Spleen (tissue), 11 donors: ENCODE data around the gene MICALL2. TPM values are rescaled to one million over a fixed set of nuclear protein-coding genes. Genes with fewer than 3 reads are reported as not detected.
A peak's percentile ranks its signal among the peaks of the same experiment; 100 is the strongest.

Source experiments
- DNase-seq: peaks from one replicate; pipeline ENCODE4 v3.0.0-alpha.2; 2020
- H3K27ac ChIP-seq, 8 donors: fragments of 200-600 bp; sonication (generic) in 7 of 8; 1 replicate in 4 of 8; 2 replicates in 4 of 8; pipeline versions ENCODE4 v1.5.0 to v1.8.0; 2016 to 2021; ENCODE audit warnings: inconsistent platforms in 4 of 8, mild to moderate bottlenecking in 4 of 8, moderate library complexity in 1 of 8
- H3K27me3 ChIP-seq, 7 donors: fragments of 200-600 bp; sonication (generic) in 6 of 7; replicated peaks in 1 of 7; 1 replicate in 4 of 7; 2 replicates in 3 of 7; pipeline versions ENCODE4 v1.5.0 to v1.8.0; 2016 to 2021; ENCODE audit warnings: inconsistent platforms in 3 of 7, mild to moderate bottlenecking in 1 of 7
- H3K36me3 ChIP-seq, 6 donors: fragments of 200-600 bp; sonication (generic) in 5 of 6; 1 replicate in 4 of 6; 2 replicates in 2 of 6; pipeline versions ENCODE4 v1.5.0 to v1.8.0; 2016 to 2021; ENCODE audit warnings: inconsistent platforms in 2 of 6
- H3K4me1 ChIP-seq, 6 donors: fragments of 200-600 bp; sonication (generic) in 5 of 6; 1 replicate in 3 of 6; 2 replicates in 3 of 6; pipeline versions ENCODE4 v1.5.0 to v1.8.0; 2016 to 2021; ENCODE audit warnings: inconsistent platforms in 3 of 6
- H3K4me3 ChIP-seq, 8 donors: fragments of 200-600 bp; sonication (generic) in 7 of 8; 1 replicate in 4 of 8; 2 replicates in 4 of 8; pipeline versions ENCODE4 v1.5.0 to v1.8.0; 2016 to 2021; ENCODE audit warnings: inconsistent platforms in 4 of 8, mild to moderate bottlenecking in 4 of 8, moderate library complexity in 2 of 8
- H3K9me3 ChIP-seq, 8 donors: fragments of 200-600 bp; sonication (generic) in 7 of 8; 1 replicate in 4 of 8; 2 replicates in 4 of 8; pipeline versions ENCODE4 v1.5.0 to v1.8.0; 2016 to 2021; ENCODE audit warnings: inconsistent platforms in 4 of 8
- POLR2A ChIP-seq, 3 donors: fragments of 450-650 bp; IDR thresholded peaks; one replicate each; pipeline ENCODE4 v1.5.1; 2017; ENCODE audit warnings: antibody characterized with exemption in 3 of 3, mild to moderate bottlenecking in 1 of 3
- POLR2AphosphoS5 ChIP-seq, 3 donors: sonication (generic); formaldehyde crosslinking; IDR thresholded peaks; one replicate each; pipeline ENCODE4 v1.5.1; 2017; ENCODE audit warnings: antibody characterized with exemption in 3 of 3
- WGBS, 5 donors: extraction: QIAGEN DNeasy Blood & Tissue Kit in 3 of 5; methylation state at CpG; one replicate each; pipeline versions ENCODE4 v1.1.5 to v1.1.7; 2013 to 2018; 5-methylcytosine and 5-hydroxymethylcytosine counted together
- intact Hi-C: fragments of 100-400 bp; cut with DNase I; formaldehyde crosslinking; loops from one replicate; pipeline ENCODE4 v1.15.0; 2023; ENCODE audit warnings: low total_unique reads
- polyA plus RNA-seq, 3 donors: library from polyadenylated mRNA; stranded (reverse); fragments of 200-250 nt; gene quantifications; one replicate each; pipeline ENCODE4 v1.2.1, GENCODE V29; 2013
- total RNA-seq, 7 donors: library from RNA; depleted of rRNA in 3 of 7; stranded (reverse); fragments of >200 nt in 3 of 7; fragmentation: NEBNext Ultra II Directional in 4 of 7; extraction: Animal tissue kit (Norgen Biotek cat#: 25700) in 4 of 7; gene quantifications; one replicate each; pipeline versions ENCODE4 v1.1.0 to v1.2.1, GENCODE V29; 2016 to 2021
- TF ChIP-seq, protein P1 (sequence below), 11 experiments: fragments of 200-600 bp in 7 of 11; fragments of 450-650 bp in 4 of 11; sonication (generic) in 4 of 11; IDR thresholded peaks in 8 of 11; conservative IDR thresholded peaks in 3 of 11; 1 replicate in 7 of 11; 2 replicates in 4 of 11; pipeline versions ENCODE4 v1.4.0 to v1.8.0; 2016 to 2021; ENCODE audit warnings: antibody characterized with exemption in 11 of 11, inconsistent platforms in 4 of 11, mild to moderate bottlenecking in 1 of 11
- donor health status: healthy with polysubstance abuse.
- donor health status: DM: no; HTN: no; CAD: no; lungs with moderate emphysema.
- donor health status: DM: no; HTN: no; CAD: no.
- donor health status: Bipolar disorder and iron deficiency.
- donor health status: healthy.
- donor health status: DM: no; HTN: no; CAD: no.
- donor health status: DM: yes; HTN: yes; CAD: no.

The MICALL2 gene
- total and polyA plus RNA-seq, 10 donors, result 36.3 to 361 (median 96.7) TPM

DNA sequence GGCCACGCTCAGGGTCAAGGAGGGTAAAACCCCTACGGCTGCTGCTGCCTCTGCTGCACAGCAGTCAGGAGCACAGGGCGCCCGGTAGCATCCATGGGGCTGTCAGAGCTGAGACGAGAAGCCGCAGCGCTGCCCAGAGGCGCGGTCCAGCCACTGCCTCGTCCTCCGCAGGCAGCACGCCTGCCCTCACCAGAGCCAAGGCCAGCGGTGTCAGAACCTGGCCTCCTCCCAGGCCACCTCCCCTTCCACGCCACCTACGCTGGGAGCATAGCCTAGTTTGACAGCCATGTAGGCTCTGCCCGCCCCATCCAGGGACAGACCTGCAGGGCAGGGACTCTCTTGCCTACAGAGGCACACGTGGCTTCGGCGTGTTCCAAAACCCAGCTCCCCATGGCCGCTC is 28.7 kb upstream of the MICALL2 start:
- no peaks in the 10 kb centered on the region for H3K27me3 ChIP-seq
- peaks cover 0 to 100% (median 98%) of the 10 kb centered on the region in 6 donors for H3K36me3 ChIP-seq
- H3K9me3 ChIP-seq, result no peaks in the 10 kb centered on the region
- DNase-seq, result no peak
- intact Hi-C loops, result no loop called here
- no peak overlapping the region for H3K4me3 ChIP-seq
- 86 to 96% (median 92%) methylated on average over 12 to 20 of the region's 20 CpGs for WGBS, 5 donors
- no peaks in the 10 kb centered on the region for H3K4me1 ChIP-seq
- no peak overlapping the region for H3K27ac ChIP-seq
- TF ChIP-seq POLR2A (IDR thresholded peaks at IDR 0.05) (no peak), POLR2AphosphoS5 (IDR thresholded peaks at IDR 0.05) (no peak)
- TF ChIP-seq, protein P1, sequence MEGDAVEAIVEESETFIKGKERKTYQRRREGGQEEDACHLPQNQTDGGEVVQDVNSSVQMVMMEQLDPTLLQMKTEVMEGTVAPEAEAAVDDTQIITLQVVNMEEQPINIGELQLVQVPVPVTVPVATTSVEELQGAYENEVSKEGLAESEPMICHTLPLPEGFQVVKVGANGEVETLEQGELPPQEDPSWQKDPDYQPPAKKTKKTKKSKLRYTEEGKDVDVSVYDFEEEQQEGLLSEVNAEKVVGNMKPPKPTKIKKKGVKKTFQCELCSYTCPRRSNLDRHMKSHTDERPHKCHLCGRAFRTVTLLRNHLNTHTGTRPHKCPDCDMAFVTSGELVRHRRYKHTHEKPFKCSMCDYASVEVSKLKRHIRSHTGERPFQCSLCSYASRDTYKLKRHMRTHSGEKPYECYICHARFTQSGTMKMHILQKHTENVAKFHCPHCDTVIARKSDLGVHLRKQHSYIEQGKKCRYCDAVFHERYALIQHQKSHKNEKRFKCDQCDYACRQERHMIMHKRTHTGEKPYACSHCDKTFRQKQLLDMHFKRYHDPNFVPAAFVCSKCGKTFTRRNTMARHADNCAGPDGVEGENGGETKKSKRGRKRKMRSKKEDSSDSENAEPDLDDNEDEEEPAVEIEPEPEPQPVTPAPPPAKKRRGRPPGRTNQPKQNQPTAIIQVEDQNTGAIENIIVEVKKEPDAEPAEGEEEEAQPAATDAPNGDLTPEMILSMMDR (IDR thresholded peaks at IDR 0.05 in 8 of 11, conservative IDR thresholded peaks at IDR 0.05 in 3 of 11), result no peak

DNA sequence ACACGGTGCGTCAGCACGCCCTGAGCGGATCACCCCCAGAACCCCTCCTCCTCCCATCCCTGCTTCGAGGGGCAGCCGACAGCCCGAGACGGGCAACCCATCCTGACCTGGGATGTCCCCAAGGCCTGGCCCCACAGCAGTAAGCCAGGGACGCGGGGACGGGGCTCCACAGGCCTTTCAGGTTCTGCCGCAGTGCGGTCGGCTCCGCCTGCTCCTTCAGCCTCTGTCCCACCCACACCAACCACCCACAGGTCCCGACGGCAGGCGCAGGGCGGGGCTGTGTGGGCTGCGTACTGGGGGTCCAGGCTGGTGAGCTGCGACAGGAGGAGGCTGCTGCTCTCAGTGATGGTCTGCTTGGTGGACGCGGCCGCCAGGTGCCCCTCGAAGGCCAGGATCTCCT is 28.2 kb upstream of the MICALL2 start:
- Histone ChIP-seq H3K27me3 (no peaks in the 10 kb centered on the region), H3K27ac (no peak overlapping the region), H3K4me1 (no peaks in the 10 kb centered on the region), H3K4me3 (no peak overlapping the region), H3K9me3 (no peaks in the 10 kb centered on the region), H3K36me3 (peaks cover under 1 to 100% (median 100%) of the 10 kb centered on the region in 6 donors)
- 89 to 98% (median 93%) methylated on average over 14 to 25 of the region's 25 CpGs for WGBS, 5 donors
- TF ChIP-seq POLR2A (IDR thresholded peaks at IDR 0.05), result no peak
- TF ChIP-seq, protein P1 (IDR thresholded peaks at IDR 0.05 in 8 of 11, conservative IDR thresholded peaks at IDR 0.05 in 3 of 11), result no peak
- peak in 1 of 3 donors; percentile 42 for TF ChIP-seq POLR2AphosphoS5 (IDR thresholded peaks at IDR 0.05)
- DNase-seq, result no peak
- intact Hi-C loops, result no loop called here

DNA sequence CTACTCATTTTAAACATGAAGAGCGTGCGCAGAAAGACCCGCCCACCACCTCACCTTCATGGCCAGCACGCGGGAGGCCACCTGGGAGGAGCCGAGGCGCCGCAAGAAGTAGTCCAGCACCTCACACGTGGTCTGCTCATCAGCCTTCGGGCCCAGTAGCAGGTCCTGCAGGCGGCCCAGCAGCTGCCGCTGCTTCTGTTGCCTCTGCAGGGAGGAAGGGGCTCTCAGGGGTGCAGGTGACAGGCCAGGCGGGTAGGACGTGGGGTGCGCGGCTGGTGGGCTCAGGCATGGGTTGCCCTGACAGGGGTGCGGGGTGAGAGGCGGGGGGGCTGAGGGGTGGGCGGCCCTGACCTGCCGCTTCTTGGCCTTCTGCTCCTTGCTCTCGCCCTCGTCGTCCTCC is 27.3 kb upstream of the MICALL2 start:
- 89 to 97% (median 93%) methylated on average over 18 to 23 of the region's 23 CpGs for WGBS, 5 donors
- no peak for TF ChIP-seq POLR2AphosphoS5 (IDR thresholded peaks at IDR 0.05)
- TF ChIP-seq, protein P1 (IDR thresholded peaks at IDR 0.05 in 8 of 11, conservative IDR thresholded peaks at IDR 0.05 in 3 of 11), result no peak
- TF ChIP-seq POLR2A (IDR thresholded peaks at IDR 0.05), result no peak
- H3K27ac ChIP-seq, result no peak overlapping the region
- no peak for DNase-seq
- intact Hi-C loops, result no loop called here
- no peaks in the 10 kb centered on the region for H3K4me1 ChIP-seq
- no peaks in the 10 kb centered on the region for H3K9me3 ChIP-seq
- H3K4me3 ChIP-seq, result no peak overlapping the region
- peaks cover 2 to 100% (median 100%) of the 10 kb centered on the region in 6 donors for H3K36me3 ChIP-seq
- no peaks in the 10 kb centered on the region for H3K27me3 ChIP-seq

DNA sequence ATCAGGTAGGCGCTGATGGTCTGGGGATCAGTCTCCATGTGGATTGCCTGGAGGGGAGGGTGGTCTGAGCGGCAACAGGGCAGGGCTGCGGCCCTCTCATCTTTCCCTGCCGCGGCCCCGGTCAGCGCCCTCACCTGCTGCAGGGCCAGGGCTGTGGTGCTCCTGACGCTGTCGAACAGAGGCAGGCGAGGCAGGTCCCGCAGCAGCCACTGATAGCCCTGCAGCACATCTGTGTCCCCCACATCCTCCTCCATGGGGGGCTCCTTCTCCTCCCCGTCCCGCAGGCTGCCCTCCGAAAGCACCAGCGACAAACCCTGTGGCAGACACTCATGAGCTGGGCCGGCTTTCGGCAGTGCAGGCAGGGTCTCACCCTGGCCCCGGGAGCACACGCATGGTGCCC is 25.9 kb upstream of the MICALL2 start:
- TF ChIP-seq POLR2AphosphoS5 (IDR thresholded peaks at IDR 0.05), result peak in 1 of 3 donors; percentile 6
- TF ChIP-seq POLR2A (IDR thresholded peaks at IDR 0.05), result no peak
- DNase-seq, result no peak

DNA sequence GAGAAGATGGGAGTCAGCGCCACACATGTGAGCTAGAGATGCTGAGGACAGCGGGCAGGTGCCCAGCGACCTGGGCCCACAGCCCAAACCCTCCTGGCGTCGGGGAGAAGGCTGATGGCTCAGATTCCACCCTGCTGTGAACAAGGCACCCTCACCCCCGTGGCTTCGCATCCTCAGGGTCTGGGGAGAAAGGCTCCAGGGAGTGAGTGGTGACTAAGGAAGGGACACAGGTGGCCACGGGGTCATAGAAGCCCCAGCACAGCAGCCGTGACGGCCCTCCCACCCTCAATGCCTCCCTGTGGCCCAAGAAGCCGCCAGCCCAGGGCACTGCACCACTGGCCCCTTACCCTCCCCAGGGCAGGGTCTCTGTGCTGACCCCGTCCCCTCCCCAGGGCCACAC is 25.3 kb upstream of the MICALL2 start:
- H3K9me3 ChIP-seq, result no peaks in the 10 kb centered on the region
- WGBS, 5 donors, result 91 to 95% (median 93%) methylated on average over 6 to 12 of the region's 12 CpGs
- H3K4me1 ChIP-seq, result no peaks in the 10 kb centered on the region
- intact Hi-C loops, result no loop called here
- no peak for DNase-seq
- H3K27ac ChIP-seq, result no peak overlapping the region
- H3K4me3 ChIP-seq, result no peak overlapping the region
- no peaks in the 10 kb centered on the region for H3K27me3 ChIP-seq
- TF ChIP-seq POLR2A (IDR thresholded peaks at IDR 0.05) (no peak), POLR2AphosphoS5 (IDR thresholded peaks at IDR 0.05) (no peak)
- TF ChIP-seq, protein P1 (IDR thresholded peaks at IDR 0.05 in 8 of 11, conservative IDR thresholded peaks at IDR 0.05 in 3 of 11), result no peak
- H3K36me3 ChIP-seq, result peaks cover 2 to 100% (median 99%) of the 10 kb centered on the region in 6 donors

More for the DNA sequence above, 25.9 kb upstream of the MICALL2 start:
- Histone ChIP-seq H3K4me1 (no peaks in the 10 kb centered on the region), H3K27ac (no peak overlapping the region), H3K36me3 (peaks cover 2 to 100% (median 99%) of the 10 kb centered on the region in 6 donors), H3K9me3 (no peaks in the 10 kb centered on the region), H3K27me3 (no peaks in the 10 kb centered on the region), H3K4me3 (no peak overlapping the region)
- intact Hi-C loops, result no loop called here
- 97 to 99% (median 98%) methylated on average over 12 to 19 of the region's 19 CpGs for WGBS, 5 donors
